Measurements from ENCODE around the gene PDE2A.

PDE2A gene

DNA sequence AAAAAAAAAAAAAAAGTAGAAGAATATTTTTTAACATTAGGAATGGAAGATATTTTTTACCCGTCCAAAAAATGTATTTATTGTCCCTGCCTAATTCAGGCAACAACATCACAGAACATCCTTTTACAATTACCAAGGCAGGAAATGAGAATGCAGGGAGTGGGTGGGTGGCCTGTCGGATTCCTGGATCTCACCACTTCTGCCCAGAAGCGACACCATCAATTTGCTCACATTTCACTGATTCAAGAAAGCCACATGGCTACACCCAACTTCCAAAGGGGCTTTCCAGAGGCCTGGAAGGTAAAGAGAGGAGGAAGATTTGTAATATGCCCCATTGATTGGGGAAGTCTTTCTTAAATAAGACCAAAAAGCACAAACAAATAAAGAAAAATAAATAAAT, 146.1 kb downstream of the PDE2A start:
- TF ChIP-seq POLR2AphosphoS5 (IDR thresholded peaks at IDR 0.05; ENCODE audit: borderline replicate concordance, low read depth, low read length) (no peak), EZH2 (IDR thresholded peaks at IDR 0.05) (no peak), FOXP2 (optimal IDR thresholded peaks at IDR 0.05; ENCODE audit: control extremely low read depth, extremely low read length, insufficient read depth) (no peak)
- Histone ChIP-seq H3K9ac (ENCODE audit: insufficient read length) (no peak overlapping the region), H3K36me3 (ENCODE audit: insufficient read depth, low read length) (no peaks in the 10 kb centered on the region), H3K4me3 (no peak overlapping the region), H3K9me3 (ENCODE audit: low read depth, low read length) (no peaks in the 10 kb centered on the region), H3K27ac (no peak overlapping the region)
- DNase-seq (ENCODE audit: low read depth, low spot score): no peak
